C4-2B (cell line): Measurements from ENCODE around the gene TOP3A.

Source experiments
- H3K27ac ChIP-seq: fragments of 450-650 bp; 2 replicates; pipeline ENCODE4 v1.5.1; 2017
- ZFX ChIP-seq: fragments of 450-650 bp; IDR thresholded peaks from 2 replicates; pipeline ENCODE4 v1.6.1; 2017
- TF ChIP-seq, protein P1 (sequence below): fragments of 450-650 bp; conservative IDR thresholded peaks from 2 replicates; pipeline ENCODE4 v1.5.1; 2017; ENCODE audit warnings: mild to moderate bottlenecking

Gene TOP3A

DNA sequence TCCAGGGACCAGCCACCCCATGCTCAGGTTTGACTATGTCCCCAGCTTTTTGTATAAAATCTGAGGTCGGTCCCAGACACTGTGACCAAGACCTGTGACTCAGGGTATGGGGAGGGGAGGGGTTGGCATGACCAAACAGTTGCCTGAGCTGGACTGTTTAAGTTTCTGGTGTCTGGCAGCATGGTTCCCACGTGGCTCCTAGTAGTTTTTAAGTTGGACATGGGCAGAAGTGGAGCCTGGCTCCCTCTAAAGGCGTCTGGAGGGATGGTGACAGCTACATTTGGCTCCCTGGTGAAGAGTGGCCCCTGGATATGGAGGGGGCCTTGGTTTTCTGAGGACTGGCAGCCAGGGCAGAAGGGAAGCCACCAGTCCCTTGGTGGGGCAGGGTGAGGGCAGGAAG, 8.2 kb upstream of the TOP3A start:
- TF ChIP-seq, protein P1, sequence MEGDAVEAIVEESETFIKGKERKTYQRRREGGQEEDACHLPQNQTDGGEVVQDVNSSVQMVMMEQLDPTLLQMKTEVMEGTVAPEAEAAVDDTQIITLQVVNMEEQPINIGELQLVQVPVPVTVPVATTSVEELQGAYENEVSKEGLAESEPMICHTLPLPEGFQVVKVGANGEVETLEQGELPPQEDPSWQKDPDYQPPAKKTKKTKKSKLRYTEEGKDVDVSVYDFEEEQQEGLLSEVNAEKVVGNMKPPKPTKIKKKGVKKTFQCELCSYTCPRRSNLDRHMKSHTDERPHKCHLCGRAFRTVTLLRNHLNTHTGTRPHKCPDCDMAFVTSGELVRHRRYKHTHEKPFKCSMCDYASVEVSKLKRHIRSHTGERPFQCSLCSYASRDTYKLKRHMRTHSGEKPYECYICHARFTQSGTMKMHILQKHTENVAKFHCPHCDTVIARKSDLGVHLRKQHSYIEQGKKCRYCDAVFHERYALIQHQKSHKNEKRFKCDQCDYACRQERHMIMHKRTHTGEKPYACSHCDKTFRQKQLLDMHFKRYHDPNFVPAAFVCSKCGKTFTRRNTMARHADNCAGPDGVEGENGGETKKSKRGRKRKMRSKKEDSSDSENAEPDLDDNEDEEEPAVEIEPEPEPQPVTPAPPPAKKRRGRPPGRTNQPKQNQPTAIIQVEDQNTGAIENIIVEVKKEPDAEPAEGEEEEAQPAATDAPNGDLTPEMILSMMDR = no peak
- no peak for TF ChIP-seq ZFX
- no peak overlapping the region for H3K27ac ChIP-seq

DNA sequence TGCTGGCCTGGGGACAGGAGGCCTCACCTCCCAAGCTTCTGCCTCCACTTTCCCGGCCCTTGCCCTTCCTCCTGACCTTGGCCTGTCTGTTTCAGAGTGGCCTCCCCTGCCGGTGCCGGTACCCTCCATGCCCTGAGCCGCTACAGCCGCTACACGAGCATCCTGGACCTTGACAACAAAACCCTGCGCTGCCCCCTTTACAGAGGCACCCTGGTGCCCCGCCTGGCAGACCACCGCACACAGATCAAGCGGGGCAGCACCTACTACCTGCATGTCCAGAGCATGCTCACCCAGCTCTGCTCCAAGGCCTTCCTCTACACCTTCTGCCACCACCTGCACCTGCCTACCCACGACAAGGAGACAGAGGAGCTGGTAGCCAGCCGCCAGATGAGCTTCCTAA, 7.7 kb upstream of the TOP3A start:
- TF ChIP-seq ZFX = no peak
- TF ChIP-seq, protein P1 = no peak

DNA sequence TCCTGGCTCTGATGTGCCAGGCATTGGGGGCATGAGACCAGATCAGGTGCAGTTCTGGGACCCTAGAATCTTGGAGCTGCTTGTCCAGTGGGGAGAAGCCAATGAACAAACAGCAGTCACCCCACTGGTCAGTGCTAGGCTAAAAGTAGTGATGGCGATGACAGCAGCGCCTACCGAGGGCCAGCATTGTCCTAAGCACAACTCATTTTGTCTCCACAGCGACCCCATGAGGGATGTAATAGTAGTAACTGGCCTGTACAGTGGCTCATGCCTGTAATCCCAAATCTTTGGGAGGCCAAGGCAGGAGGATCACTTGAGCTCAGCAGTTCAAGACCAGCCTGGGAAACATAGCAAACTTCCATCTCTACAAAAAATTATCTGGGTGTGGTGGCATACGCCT, 6.5 kb upstream of the TOP3A start:
- H3K27ac ChIP-seq = no peak overlapping the region
- TF ChIP-seq, protein P1 = no peak
- no peak for TF ChIP-seq ZFX

More for the DNA sequence above, 7.7 kb upstream of the TOP3A start:
- no peak overlapping the region for H3K27ac ChIP-seq

DNA sequence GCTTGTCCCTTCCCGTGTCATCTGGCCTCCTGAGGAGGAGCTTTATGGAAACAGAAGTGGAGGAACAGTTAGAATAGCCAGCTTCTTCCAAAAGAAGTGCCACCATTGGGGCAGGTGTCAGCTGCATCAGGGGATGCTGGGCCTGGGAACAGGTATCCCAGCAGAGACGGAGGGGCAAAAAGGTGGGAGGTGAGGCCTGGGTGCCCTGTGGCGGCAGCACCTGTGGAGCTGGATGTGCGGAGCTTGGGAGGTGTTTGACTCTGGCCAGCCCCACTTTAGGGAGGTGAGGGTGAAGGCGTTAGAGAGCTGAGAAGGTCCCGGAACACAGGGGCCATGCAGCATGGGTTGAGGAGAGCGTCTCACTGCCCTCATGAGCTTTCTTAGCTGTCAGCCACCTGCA, 5.5 kb upstream of the TOP3A start:
- no peak overlapping the region for H3K27ac ChIP-seq
- TF ChIP-seq, protein P1 = no peak
- no peak for TF ChIP-seq ZFX

DNA sequence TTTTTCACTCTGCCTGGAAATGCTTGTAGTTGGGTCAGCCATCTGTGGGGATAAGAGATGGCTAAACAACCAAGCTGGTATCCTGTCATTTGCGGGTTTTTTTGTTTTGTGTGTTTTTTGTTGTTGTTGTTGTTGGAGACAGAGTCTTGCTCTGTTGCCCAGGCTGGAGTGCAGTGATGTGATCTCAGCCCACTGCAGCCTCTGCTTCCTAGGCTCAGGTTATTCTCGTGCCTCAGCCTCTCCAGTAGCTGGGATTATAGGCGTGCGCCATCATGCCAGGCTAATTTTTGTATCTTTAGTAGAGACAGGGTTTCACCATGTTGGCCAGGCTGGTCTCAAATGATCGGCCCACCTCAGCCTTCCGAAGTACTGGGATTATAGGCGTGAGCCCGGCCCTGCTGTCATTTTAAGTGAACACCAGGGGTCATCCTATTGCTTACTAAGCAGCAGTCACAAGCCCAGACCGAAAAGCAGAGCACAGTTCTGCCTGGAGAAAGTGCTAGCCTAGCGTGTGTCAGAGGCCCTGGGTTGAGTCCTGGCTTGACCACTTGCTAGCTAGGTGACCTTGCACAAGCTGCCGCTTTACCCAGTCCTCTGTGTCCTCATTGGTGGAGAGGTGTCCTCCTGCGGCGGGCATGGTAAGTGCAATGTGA, 4.9 kb upstream of the TOP3A start:
- TF ChIP-seq, protein P1 = no peak; the same call in 1 of the 2 replicates
- no peak for TF ChIP-seq ZFX
- no peak overlapping the region for H3K27ac ChIP-seq

DNA sequence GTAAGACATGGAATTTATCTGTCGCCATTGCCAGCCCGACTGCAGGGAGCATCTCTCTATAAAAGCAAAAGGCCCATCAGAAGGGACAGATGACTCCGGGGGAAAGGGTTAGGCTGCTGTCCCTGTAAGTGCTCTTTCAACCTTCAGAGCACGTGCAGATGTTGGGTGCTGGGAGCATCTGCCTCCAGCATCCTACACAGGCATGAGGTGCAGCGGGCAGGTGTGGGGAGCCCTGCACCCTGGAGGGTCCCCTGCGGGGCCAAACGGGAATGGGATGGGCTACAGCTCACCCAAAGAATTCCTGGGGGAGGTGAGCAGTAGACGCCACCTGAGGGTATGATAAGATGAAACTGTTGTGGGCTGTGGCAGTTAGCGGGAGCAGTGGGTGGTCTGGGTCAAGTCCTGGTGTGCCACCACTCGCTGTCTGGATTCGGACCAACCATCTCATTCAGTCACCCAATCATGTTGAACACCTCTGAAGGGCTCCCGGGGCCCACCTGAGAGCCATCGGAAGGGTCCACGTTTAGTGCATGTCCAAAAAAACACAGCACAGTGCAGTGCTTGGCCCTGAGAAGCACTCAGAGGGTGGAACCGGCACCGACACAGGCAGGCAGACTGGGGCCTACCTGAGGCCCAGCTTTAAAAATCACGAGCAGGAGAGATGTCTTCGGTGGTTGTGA, 4.1 kb upstream of the TOP3A start:
- H3K27ac ChIP-seq = no peak overlapping the region
- no peak for TF ChIP-seq ZFX
- TF ChIP-seq, protein P1 = no peak

DNA sequence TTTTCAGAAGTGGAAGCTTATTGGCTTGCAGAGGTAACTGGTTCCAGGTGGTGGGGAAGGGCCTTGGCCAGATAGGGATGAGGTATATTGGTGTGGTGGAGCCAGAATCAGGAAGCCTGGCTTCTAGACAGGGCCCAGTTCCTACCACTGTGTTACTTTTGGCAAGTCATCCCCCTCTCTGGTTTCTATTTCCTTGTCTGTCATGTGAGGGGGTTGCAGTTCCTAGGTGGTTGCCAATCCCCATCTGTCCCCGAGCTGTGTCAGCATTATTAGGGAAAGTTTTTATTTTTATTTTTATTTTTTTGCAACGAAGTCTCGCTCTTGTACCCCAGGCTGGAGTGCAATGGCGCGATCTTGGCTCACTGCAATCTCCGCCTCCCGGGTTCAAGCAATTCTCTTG, 3.3 kb upstream of the TOP3A start:
- TF ChIP-seq ZFX = no peak
- TF ChIP-seq, protein P1 = no peak
- no peak overlapping the region for H3K27ac ChIP-seq
